Loucy (cell line): Measurements from ENCODE around the gene PPP3CA.

Source experiments
- EZH2phosphoT487 ChIP-seq: fragments of 200-600 bp; IDR thresholded peaks from 2 replicates; pipeline ENCODE4 v1.6.1; 2018; ENCODE audit warnings: antibody characterized with exemption, mild to moderate bottlenecking, moderate library complexity, borderline replicate concordance
- TF ChIP-seq, protein P1 (sequence below): fragments of 200-600 bp; sonication (generic); conservative IDR thresholded peaks from 2 replicates; pipeline ENCODE4 v1.5.1; 2014; ENCODE audit warnings: mild to moderate bottlenecking, antibody characterized with exemption, low read length

DNA sequence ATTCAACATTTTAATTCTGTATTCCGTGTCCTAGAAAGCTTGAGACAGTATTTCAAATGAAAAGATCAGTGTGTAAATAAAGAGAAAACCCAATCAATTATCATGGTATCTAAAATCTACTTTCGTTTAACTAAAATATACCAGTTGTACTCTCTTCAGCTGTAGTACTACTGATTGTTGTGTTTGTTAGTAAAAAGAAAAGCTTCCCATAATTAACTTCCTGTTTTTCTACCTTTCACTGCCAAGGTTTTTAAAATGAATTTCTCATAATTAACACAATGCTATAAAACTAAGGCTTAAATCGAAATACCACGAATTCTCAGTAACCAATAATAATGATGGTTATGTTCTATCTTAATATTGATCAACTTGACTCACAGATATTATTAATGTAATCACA is 37.4 kb downstream of the PPP3CA start:
- TF ChIP-seq, protein P1, sequence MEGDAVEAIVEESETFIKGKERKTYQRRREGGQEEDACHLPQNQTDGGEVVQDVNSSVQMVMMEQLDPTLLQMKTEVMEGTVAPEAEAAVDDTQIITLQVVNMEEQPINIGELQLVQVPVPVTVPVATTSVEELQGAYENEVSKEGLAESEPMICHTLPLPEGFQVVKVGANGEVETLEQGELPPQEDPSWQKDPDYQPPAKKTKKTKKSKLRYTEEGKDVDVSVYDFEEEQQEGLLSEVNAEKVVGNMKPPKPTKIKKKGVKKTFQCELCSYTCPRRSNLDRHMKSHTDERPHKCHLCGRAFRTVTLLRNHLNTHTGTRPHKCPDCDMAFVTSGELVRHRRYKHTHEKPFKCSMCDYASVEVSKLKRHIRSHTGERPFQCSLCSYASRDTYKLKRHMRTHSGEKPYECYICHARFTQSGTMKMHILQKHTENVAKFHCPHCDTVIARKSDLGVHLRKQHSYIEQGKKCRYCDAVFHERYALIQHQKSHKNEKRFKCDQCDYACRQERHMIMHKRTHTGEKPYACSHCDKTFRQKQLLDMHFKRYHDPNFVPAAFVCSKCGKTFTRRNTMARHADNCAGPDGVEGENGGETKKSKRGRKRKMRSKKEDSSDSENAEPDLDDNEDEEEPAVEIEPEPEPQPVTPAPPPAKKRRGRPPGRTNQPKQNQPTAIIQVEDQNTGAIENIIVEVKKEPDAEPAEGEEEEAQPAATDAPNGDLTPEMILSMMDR = no peak
- TF ChIP-seq EZH2phosphoT487 = no peak
